GM23338 (cell line): Measurements from ENCODE around the gene ARL5A. TPM values are rescaled to one million over a fixed set of nuclear protein-coding genes. Genes with fewer than 3 reads are reported as not detected.

Experiments
- ATAC-seq: fragments of 200-7000 bp; cut with Tn5 transposase; 3 replicates; pipeline ENCODE4 v1.9.1; 2020
- DNase-seq: peaks from one replicate; pipeline ENCODE4 v3.0.0-alpha.2; 2015; ENCODE audit warnings: low spot score
- H2AFZ ChIP-seq: fragments of 200-600 bp; sonication (generic); 2 replicates; pipeline ENCODE4 v1.8.0; 2016; ENCODE audit warnings: antibody characterized with exemption, mild to moderate bottlenecking, moderate library complexity
- H3F3A ChIP-seq: fragments of 200-600 bp; sonication (generic); replicated peaks from 2 replicates; pipeline ENCODE4 v1.8.0; 2017; ENCODE audit warnings: antibody characterized with exemption, mixed run types, low read depth
- H3K27ac ChIP-seq: fragments of 200-600 bp; sonication (generic); 2 replicates; pipeline ENCODE4 v1.6.1; 2016; ENCODE audit warnings: low read depth
- H3K27me3 ChIP-seq: fragments of 200-600 bp; sonication (generic); 2 replicates; pipeline ENCODE4 v1.8.0; 2016; ENCODE audit warnings: mild to moderate bottlenecking, mixed run types, moderate library complexity; ENCODE audit not compliant: insufficient read depth
- H3K36me3 ChIP-seq: fragments of 200-600 bp; sonication (generic); 2 replicates; pipeline ENCODE4 v1.8.0; 2016; ENCODE audit warnings: mild to moderate bottlenecking; ENCODE audit not compliant: insufficient read depth
- H3K4me1 ChIP-seq: fragments of 200-600 bp; sonication (generic); 2 replicates; pipeline ENCODE4 v1.8.0; 2016; ENCODE audit warnings: mild to moderate bottlenecking, moderate library complexity; ENCODE audit not compliant: insufficient read depth
- H3K4me2 ChIP-seq: fragments of 200-600 bp; sonication (generic); 2 replicates; pipeline ENCODE4 v1.7.1; 2017; ENCODE audit warnings: mixed run types
- H3K4me3 ChIP-seq: fragments of 200-600 bp; sonication (generic); 2 replicates; pipeline ENCODE4 v1.6.1; 2016; ENCODE audit warnings: mixed run types
- H3K79me2 ChIP-seq: fragments of 200-600 bp; sonication (generic); replicated peaks from 2 replicates; pipeline ENCODE4 v1.8.0; 2017; ENCODE audit warnings: mild to moderate bottlenecking; ENCODE audit not compliant: insufficient read depth
- H3K9me2 ChIP-seq: fragments of 200-600 bp; sonication (generic); 2 replicates; pipeline ENCODE4 v1.8.0; 2017; ENCODE audit not compliant: insufficient read depth
- H4K20me1 ChIP-seq: fragments of 200-600 bp; sonication (generic); replicated peaks from 2 replicates; pipeline ENCODE4 v1.8.0; 2017; ENCODE audit warnings: mild to moderate bottlenecking; ENCODE audit not compliant: insufficient read depth
- H3K27ac Mint-ChIP-seq: 2 replicates; pipeline ENCODE4 v1.8.0; 2020; ENCODE audit warnings: inconsistent platforms, mild to moderate bottlenecking, moderate library complexity, mixed read lengths
- H3K27me3 Mint-ChIP-seq: 3 replicates; pipeline ENCODE4 v1.8.0; 2022; ENCODE audit warnings: low read depth, mild to moderate bottlenecking, moderate library complexity, mixed read lengths, inconsistent platforms; ENCODE audit not compliant: insufficient read depth, poor library complexity
- H3K36me3 Mint-ChIP-seq: 3 replicates; pipeline ENCODE4 v1.8.0; 2021; ENCODE audit warnings: low read depth, mild to moderate bottlenecking, inconsistent platforms, moderate library complexity, mixed read lengths
- H3K4me1 Mint-ChIP-seq: 3 replicates; pipeline ENCODE4 v1.8.0; 2020; ENCODE audit warnings: mild to moderate bottlenecking, inconsistent platforms, mixed read lengths
- H3K4me3 Mint-ChIP-seq: 3 replicates; pipeline ENCODE4 v1.8.0; 2021; ENCODE audit warnings: moderate library complexity, mild to moderate bottlenecking, inconsistent platforms, mixed read lengths
- H3K9me3 Mint-ChIP-seq: 3 replicates; pipeline ENCODE4 v1.8.0; 2020; ENCODE audit warnings: moderate library complexity, mild to moderate bottlenecking, inconsistent platforms, mixed read lengths
- CREB1 ChIP-seq: fragments of 250-450 bp; sonication (Bioruptor Pico); IDR thresholded peaks from 2 replicates; pipeline ENCODE4 v1.5.0; 2020; ENCODE audit warnings: low read depth, mild to moderate bottlenecking, moderate library complexity
- EZH2 ChIP-seq: fragments of 200-600 bp; sonication (generic); IDR thresholded peaks from one replicate; pipeline ENCODE4 v1.8.0; 2017; ENCODE audit warnings: antibody characterized with exemption, mild to moderate bottlenecking, low read depth; ENCODE audit not compliant: unreplicated experiment
- EZH2phosphoT487 ChIP-seq: fragments of 200-600 bp; sonication (generic); IDR thresholded peaks from one replicate; pipeline ENCODE4 v1.8.1; 2018; ENCODE audit warnings: antibody characterized with exemption; ENCODE audit not compliant: unreplicated experiment
- NANOG ChIP-seq: IDR thresholded peaks from 2 replicates; pipeline ENCODE4 v1.6.1; 2016; ENCODE audit warnings: antibody characterized with exemption, borderline replicate concordance
- POLR2AphosphoS5 ChIP-seq: IDR thresholded peaks from 2 replicates; pipeline ENCODE4 v1.6.1; 2016; ENCODE audit warnings: antibody characterized with exemption, low read depth
- ZNF114 ChIP-seq: fragments of 250-450 bp; sonication (Bioruptor Pico); IDR thresholded peaks from 2 replicates; pipeline ENCODE4 v1.5.0; 2020; ENCODE audit warnings: mild to moderate bottlenecking, moderate library complexity
- ZNF331 ChIP-seq: fragments of 250-450 bp; sonication (Bioruptor Pico); IDR thresholded peaks from 2 replicates; pipeline ENCODE4 v1.5.0; 2020; ENCODE audit warnings: low read depth, mild to moderate bottlenecking, moderate library complexity
- polyA plus RNA-seq: library from polyadenylated mRNA; unstranded; fragments of >200 nt; fragmentation: Nextera tagmentation; extraction: Ambion mirVana; gene quantifications from 2 replicates; pipeline ENCODE4 v1.2.1, GENCODE V29; 2016
- total RNA-seq: library from RNA; depleted of rRNA; stranded (reverse); fragments of >200 nt; shearing (Covaris generic); gene quantifications from 2 replicates; pipeline ENCODE4 v1.2.3, GENCODE V29; 2014
- TF ChIP-seq, protein P1 (sequence below), 2 experiments: fragments of 200-600 bp in 1 of 2; sonication (generic) in 1 of 2; conservative IDR thresholded peaks; 2 replicates each; pipeline versions ENCODE4 v1.5.1 to v1.6.1; 2016 to 2017; ENCODE audit warnings: antibody characterized with exemption in 2 of 2, low read depth in 2 of 2, mild to moderate bottlenecking in 2 of 2, moderate library complexity in 1 of 2
- TF ChIP-seq, protein P2 (sequence below): IDR thresholded peaks from one replicate; pipeline ENCODE4 v1.6.1; 2018; ENCODE audit warnings: antibody characterized with exemption; ENCODE audit not compliant: unreplicated experiment
- TF ChIP-seq, protein P3 (sequence below): fragments of 250-450 bp; sonication (Bioruptor Pico); IDR thresholded peaks from 2 replicates; pipeline ENCODE4 v1.5.0; 2020; ENCODE audit warnings: mild to moderate bottlenecking, moderate library complexity

ARL5A gene
- total and polyA plus RNA-seq, 2 experiments from 2014 or later, result 26.8 to 104 TPM

DNA sequence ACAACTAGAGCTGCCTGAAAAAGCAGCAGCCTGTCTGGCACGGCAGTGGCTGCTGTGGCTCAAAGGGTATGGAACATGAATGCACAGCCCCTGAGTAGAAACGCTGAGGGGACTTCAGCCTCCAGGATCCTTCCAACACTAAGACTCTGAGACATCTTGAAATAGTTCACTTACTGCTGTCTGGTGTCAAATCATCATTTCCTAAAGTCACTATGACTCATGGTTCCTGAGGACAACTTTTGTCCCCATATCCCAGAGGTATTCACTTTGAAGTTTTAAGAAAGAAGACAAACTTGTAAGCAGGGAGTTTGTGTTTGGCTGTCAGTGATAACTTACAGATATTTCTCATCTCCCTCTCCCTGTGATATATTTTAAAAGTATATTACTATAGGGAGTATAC, 60.7 kb downstream of the ARL5A start (continued):
- TF ChIP-seq, protein P1, sequence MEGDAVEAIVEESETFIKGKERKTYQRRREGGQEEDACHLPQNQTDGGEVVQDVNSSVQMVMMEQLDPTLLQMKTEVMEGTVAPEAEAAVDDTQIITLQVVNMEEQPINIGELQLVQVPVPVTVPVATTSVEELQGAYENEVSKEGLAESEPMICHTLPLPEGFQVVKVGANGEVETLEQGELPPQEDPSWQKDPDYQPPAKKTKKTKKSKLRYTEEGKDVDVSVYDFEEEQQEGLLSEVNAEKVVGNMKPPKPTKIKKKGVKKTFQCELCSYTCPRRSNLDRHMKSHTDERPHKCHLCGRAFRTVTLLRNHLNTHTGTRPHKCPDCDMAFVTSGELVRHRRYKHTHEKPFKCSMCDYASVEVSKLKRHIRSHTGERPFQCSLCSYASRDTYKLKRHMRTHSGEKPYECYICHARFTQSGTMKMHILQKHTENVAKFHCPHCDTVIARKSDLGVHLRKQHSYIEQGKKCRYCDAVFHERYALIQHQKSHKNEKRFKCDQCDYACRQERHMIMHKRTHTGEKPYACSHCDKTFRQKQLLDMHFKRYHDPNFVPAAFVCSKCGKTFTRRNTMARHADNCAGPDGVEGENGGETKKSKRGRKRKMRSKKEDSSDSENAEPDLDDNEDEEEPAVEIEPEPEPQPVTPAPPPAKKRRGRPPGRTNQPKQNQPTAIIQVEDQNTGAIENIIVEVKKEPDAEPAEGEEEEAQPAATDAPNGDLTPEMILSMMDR (conservative IDR thresholded peaks at IDR 0.05; ENCODE audit: low read depth in 2 of 2), result no peak
- no peak for TF ChIP-seq CREB1
- TF ChIP-seq POLR2AphosphoS5, result no peak
- TF ChIP-seq, protein P2, sequence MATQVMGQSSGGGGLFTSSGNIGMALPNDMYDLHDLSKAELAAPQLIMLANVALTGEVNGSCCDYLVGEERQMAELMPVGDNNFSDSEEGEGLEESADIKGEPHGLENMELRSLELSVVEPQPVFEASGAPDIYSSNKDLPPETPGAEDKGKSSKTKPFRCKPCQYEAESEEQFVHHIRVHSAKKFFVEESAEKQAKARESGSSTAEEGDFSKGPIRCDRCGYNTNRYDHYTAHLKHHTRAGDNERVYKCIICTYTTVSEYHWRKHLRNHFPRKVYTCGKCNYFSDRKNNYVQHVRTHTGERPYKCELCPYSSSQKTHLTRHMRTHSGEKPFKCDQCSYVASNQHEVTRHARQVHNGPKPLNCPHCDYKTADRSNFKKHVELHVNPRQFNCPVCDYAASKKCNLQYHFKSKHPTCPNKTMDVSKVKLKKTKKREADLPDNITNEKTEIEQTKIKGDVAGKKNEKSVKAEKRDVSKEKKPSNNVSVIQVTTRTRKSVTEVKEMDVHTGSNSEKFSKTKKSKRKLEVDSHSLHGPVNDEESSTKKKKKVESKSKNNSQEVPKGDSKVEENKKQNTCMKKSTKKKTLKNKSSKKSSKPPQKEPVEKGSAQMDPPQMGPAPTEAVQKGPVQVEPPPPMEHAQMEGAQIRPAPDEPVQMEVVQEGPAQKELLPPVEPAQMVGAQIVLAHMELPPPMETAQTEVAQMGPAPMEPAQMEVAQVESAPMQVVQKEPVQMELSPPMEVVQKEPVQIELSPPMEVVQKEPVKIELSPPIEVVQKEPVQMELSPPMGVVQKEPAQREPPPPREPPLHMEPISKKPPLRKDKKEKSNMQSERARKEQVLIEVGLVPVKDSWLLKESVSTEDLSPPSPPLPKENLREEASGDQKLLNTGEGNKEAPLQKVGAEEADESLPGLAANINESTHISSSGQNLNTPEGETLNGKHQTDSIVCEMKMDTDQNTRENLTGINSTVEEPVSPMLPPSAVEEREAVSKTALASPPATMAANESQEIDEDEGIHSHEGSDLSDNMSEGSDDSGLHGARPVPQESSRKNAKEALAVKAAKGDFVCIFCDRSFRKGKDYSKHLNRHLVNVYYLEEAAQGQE, result no peak
- TF ChIP-seq NANOG, result no peak
- no peak for TF ChIP-seq ZNF114
- no peak for TF ChIP-seq EZH2

GRCh38 chr2:151766437-151767153, 61.6 kb downstream of the ARL5A start:
- Mint-ChIP-seq H3K27ac (no peak overlapping the region), H3K36me3 (no peaks in the 10 kb centered on the region), H3K9me3 (no peaks in the 10 kb centered on the region), H3K4me3 (no peak overlapping the region), H3K4me1 (peaks cover 7% of the 10 kb centered on the region), H3K27me3 (peaks cover 4% of the 10 kb centered on the region)
- H2AFZ ChIP-seq, result no peak overlapping the region
- no peak overlapping the region for H3K27ac ChIP-seq
- H3K36me3 ChIP-seq, result no peaks in the 10 kb centered on the region
- peaks cover 5% of the 10 kb centered on the region; the same call in 1 of the 2 replicates for H3K9me2 ChIP-seq
- H3K4me1 ChIP-seq, result 0 out of 2 replicates have a peak, but pooled peaks cover 6% of the 10 kb centered on the region
- no peaks in the 10 kb centered on the region for H3K79me2 ChIP-seq
- ATAC-seq (no peak), DNase-seq (no peak)
- H3K4me2 ChIP-seq, result no peak overlapping the region
- no peaks in the 10 kb centered on the region for H4K20me1 ChIP-seq
- H3F3A ChIP-seq, result no peaks in the 10 kb centered on the region
- no peaks in the 10 kb centered on the region for H3K27me3 ChIP-seq
- H3K4me3 ChIP-seq, result no peak overlapping the region
- TF ChIP-seq, protein P1 (conservative IDR thresholded peaks at IDR 0.05; ENCODE audit: low read depth in 2 of 2), result no peak
- TF ChIP-seq, protein P3, sequence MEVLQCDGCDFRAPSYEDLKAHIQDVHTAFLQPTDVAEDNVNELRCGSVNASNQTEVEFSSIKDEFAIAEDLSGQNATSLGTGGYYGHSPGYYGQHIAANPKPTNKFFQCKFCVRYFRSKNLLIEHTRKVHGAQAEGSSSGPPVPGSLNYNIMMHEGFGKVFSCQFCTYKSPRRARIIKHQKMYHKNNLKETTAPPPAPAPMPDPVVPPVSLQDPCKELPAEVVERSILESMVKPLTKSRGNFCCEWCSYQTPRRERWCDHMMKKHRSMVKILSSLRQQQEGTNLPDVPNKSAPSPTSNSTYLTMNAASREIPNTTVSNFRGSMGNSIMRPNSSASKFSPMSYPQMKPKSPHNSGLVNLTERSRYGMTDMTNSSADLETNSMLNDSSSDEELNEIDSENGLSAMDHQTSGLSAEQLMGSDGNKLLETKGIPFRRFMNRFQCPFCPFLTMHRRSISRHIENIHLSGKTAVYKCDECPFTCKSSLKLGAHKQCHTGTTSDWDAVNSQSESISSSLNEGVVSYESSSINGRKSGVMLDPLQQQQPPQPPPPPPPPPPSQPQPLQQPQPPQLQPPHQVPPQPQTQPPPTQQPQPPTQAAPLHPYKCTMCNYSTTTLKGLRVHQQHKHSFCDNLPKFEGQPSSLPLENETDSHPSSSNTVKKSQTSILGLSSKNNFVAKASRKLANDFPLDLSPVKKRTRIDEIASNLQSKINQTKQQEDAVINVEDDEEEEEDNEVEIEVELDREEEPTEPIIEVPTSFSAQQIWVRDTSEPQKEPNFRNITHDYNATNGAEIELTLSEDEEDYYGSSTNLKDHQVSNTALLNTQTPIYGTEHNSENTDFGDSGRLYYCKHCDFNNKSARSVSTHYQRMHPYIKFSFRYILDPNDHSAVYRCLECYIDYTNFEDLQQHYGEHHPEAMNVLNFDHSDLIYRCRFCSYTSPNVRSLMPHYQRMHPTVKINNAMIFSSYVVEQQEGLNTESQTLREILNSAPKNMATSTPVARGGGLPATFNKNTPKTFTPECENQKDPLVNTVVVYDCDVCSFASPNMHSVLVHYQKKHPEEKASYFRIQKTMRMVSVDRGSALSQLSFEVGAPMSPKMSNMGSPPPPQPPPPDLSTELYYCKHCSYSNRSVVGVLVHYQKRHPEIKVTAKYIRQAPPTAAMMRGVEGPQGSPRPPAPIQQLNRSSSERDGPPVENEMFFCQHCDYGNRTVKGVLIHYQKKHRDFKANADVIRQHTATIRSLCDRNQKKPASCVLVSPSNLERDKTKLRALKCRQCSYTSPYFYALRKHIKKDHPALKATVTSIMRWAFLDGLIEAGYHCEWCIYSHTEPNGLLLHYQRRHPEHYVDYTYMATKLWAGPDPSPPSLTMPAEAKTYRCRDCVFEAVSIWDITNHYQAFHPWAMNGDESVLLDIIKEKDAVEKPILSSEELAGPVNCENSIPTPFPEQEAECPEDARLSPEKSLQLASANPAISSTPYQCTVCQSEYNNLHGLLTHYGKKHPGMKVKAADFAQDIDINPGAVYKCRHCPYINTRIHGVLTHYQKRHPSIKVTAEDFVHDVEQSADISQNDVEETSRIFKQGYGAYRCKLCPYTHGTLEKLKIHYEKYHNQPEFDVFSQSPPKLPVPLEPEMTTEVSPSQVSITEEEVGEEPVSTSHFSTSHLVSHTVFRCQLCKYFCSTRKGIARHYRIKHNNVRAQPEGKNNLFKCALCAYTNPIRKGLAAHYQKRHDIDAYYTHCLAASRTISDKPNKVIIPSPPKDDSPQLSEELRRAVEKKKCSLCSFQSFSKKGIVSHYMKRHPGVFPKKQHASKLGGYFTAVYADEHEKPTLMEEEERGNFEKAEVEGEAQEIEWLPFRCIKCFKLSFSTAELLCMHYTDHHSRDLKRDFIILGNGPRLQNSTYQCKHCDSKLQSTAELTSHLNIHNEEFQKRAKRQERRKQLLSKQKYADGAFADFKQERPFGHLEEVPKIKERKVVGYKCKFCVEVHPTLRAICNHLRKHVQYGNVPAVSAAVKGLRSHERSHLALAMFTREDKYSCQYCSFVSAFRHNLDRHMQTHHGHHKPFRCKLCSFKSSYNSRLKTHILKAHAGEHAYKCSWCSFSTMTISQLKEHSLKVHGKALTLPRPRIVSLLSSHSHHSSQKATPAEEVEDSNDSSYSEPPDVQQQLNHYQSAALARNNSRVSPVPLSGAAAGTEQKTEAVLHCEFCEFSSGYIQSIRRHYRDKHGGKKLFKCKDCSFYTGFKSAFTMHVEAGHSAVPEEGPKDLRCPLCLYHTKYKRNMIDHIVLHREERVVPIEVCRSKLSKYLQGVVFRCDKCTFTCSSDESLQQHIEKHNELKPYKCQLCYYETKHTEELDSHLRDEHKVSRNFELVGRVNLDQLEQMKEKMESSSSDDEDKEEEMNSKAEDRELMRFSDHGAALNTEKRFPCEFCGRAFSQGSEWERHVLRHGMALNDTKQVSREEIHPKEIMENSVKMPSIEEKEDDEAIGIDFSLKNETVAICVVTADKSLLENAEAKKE (CRISPR knock-in tag), result no peak
- no peak for TF ChIP-seq EZH2phosphoT487
- TF ChIP-seq EZH2, result no peak
- no peak for TF ChIP-seq ZNF331
